GM19240 (cell line): ENCODE results near the gene TBC1D30.

ENCODE experiments used
- DNase-seq: peaks from one replicate; pipeline ENCODE4 v3.0.0; 2011; ENCODE audit warnings: low spot score; ENCODE audit not compliant: insufficient read length

Gene TBC1D30

DNA sequence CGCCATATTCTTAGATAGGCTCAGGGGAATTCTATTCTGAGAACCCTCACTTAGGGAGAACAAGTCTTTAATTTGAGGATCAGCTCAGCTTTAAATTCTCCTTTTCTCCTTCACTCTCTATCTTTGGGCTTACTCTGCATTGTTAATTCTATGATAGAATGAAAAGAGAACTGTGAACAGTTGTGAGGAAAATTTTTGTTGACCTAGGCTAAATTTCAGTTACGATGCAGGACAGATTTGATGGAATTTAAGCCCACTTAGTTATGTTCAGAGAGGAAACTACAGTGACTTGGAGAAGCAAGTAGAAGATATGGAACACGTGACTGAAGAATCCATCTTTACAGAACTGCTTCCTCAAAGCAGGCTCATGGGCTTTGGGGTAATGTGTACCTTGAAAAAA, 82.7 kb downstream of the TBC1D30 start:
- no peak for DNase-seq

GRCh38 chr12:64909124-64909523, 84.7 kb downstream of the TBC1D30 start:
- no peak for DNase-seq

GRCh38 chr12:64911081-64911480, 86.6 kb downstream of the TBC1D30 start:
- DNase-seq = no peak

DNA sequence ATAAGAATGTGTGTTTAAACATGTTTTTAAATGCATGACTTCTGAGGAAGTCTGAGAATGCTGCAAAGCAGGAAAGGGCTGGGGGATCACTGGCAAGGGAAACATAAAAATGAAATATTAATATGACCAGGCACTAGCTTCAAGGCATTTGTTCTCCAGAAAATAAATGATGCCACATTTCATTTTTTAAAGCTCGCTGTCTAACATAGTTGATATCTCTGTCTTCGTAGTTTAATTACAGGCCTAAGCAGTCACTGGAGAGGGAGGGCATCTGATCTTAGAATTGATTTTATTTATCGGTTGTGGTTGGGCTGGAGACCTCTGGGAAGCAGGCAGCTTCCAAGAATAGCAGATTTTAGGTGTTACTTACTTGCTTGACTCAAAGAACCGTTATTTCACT, 87.5 kb downstream of the TBC1D30 start:
- DNase-seq = no peak

DNA sequence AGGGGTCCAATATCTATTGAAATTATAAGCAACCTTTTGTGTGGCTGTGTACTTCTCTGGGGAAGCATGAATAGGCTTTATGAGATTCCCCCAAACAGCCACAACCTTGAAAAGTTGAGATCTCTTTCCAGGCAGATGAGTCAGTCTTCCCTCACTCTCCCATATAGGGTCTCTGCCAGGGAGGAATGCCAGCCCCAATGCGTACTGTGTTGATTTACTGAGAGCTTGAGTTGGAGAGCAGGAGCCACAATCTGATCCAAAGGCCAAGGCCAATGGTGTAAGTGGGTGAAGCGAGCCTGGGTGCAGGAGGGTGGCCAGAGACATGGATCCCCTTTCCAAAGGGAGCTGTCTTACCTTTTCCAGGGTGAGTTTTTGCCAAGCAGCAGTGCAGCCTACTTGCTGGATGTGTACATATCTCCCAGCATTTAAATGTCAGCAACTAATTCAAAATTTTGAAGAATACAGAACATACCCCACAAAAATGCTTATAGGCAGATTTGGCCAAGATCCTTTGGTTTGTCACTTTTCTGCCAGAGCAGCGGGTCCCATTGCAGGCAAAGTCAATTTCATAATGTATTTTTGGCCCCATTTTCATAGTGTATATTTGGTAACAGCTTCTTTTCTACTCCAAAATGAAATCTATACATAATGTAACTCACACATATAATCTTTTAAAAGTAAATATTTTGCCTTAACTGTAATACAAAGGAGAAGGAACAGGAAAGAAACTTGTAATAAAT, 88.2 kb downstream of the TBC1D30 start:
- DNase-seq = no peak

DNA sequence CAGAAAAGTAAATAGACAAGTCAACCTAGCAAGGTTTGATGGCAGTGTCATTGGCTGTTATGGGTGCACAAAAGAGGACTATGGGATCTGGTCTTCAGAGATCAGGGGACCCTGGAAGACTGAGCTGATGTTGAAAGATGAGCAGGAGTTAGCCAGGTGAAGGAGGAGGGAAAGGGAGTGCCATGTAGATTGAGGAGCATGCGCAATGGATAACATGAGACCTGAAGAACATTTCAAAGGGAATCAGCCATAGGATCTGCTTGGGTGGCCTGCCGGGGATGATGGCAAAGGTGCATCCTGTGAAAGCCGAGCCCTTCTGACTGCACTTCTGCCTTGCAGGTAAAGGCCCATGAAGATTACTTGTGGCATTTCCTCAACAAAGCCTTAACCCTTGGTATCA, 90.8 kb downstream of the TBC1D30 start:
- DNase-seq = no peak

GRCh38 chr12:64916411-64917261, 92.2 kb downstream of the TBC1D30 start:
- DNase-seq = no peak

- DNase-seq = no peak
Measured at GRCh38 chr12:64918344-64918743, 93.9 kb downstream of the TBC1D30 start.

DNA sequence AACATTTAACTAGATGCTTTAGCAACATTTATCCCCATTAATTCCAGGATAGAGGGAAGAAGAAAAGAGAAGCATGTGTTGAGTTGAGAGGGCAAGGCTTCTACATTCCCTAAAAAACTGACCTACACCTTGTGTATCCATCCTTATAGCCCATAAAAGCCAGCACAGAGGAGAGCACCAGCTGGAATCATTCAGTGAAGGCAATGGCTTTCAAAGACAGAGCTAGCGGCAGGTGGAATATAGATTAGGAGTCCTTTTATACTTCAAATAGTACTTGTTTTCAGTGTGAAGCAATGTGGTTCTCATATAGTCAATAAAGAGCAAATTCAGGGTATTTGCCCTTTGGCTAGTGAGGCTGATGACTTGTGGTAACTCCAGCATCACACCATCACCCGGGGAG, 94.4 kb downstream of the TBC1D30 start:
- DNase-seq = no peak

DNA sequence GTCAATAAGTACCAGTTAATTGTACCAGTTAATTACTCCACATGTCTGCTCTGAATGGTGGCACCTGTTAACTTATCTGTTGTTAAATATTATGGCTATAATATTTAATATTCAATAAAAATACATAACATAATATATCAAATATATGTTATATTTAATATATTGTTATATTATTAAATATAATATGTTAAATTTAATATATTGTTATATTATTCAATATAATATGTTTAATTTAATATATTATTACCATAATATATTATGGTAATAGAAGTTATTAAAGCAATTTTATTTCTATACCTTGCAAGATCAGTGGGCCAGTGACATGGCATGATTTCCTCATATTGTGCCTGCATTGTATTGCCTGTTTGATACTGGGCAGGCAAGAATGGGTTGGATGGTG, 98.4 kb downstream of the TBC1D30 start:
- DNase-seq = no peak

DNA sequence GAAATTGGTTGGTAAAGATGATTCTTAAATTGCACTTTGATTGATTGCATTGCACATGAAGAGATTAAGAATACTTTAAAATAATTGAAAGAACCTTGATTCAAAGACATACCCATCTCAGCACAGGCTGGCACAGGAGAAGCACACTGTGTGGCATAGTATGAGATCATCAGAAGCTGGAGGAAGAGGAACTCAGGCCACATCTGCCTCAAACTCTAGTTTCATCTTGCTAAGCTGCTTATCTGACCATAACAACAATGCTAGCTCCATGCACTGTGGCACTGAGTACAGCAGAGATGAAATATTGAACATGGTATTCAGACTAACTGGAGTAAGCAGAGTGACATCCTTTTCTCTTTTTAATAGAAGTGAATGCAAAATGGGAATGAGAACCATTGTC, 99.1 kb downstream of the TBC1D30 start:
- DNase-seq = no peak
